NCI-H446 (cell line): ENCODE results near the gene SLIT3.

ENCODE experiments used
- DNase-seq, 2 experiments: peaks; one replicate each; lab custom pipeline; 2025; lab: John Stamatoyannopoulos, UW

The SLIT3 gene

DNA sequence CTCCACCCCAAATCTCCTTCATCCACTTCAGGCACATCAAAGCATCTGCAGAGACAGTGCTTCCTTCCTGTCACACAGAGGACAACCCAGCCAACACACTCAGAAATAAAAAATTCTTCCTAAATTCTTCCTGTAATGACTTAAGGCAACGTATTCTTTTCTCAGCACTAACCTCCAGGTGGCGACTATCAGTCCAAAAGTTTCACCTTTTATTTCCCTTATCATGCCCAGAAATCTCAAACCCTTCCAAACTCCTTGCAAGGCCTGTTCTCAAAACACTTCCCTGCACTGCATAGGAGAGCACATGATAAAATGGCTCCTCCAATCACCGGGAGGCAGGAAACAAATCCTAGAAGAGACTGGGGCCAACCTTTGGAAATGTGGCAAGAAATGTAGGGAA, 35.1 kb downstream of the SLIT3 start:
- DNase-seq: no peak

DNA sequence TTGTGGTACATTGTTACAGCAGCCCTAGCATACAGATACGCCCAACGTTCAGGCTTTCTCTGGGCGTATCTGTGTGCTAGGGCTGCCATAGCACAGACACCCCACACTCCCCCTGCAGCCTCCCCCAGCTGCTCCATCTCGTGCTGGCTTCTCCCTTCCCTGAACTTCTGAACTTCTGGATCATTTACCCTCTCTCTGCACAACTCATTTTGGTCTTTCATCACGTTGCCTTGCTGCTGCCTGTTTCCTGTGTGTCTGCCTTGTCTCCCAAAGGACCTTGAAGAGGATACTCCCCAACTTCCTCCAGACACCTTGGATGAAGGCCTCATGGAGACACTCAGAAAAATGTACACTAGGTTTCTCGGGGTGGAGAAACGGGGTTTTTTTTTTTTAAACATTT, 37.3 kb downstream of the SLIT3 start:
- DNase-seq: no peak

DNA sequence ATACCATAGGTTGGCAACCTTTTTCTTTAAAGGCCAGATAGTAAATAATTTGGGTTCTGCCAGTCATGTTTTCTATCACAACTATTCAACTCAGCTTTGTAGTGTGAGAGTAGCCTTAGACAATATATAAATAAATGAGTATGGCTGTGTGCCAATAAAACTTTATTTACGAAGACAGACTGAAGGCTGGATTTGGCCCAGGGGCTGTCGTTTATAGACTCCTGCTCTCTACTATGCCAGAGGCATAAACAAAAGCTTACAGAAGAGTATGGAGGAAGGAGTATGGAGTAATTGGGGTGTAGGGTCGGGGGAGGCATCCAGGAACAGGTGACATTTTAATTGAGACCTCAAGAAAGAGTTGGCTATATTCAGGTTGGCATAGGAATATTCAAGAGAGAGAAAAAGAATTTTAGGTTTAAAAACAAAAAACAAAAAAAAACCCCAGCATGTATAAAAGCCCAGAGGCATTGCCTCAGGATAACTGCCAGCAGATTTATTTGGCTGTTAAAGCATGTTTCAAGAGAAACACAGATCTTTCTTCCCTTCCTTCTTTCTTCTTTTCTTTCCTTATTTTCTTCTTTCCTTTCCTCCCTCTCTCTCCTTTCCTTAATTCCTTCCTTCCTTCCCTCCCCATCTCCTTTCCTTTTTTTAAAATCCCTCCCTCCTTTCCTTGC, 39.9 kb downstream of the SLIT3 start:
- DNase-seq: no peak

DNA sequence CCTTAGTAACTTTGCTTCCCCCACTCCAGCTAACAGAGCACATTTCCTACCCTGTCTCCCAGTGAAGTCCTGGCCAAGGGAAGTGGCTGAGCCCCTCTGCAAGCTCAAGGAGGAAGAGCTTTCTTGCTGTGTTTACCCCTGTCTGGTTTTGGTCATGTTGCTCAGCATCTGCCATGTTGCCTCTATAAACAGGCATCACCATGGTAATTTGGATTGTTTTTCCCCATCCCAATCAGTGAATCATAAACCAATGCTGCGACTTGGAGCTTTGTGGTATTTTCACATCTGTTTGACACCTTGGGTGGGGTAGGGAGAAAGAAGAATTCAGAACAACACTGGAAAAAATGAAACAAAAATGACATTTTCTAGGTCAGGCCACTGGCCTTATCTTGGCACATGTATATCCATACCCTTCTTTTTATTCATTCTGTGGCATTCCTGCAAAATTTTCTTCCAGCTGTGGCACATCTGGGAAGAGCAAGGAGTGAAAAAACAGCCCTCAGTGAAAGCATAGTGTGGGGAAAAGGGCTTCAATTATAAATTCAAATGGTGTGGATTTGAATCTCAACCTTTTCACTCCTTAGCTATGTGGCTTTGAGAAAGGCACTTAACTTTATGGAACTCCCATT, 42.5 kb downstream of the SLIT3 start:
- no peak for DNase-seq

DNA sequence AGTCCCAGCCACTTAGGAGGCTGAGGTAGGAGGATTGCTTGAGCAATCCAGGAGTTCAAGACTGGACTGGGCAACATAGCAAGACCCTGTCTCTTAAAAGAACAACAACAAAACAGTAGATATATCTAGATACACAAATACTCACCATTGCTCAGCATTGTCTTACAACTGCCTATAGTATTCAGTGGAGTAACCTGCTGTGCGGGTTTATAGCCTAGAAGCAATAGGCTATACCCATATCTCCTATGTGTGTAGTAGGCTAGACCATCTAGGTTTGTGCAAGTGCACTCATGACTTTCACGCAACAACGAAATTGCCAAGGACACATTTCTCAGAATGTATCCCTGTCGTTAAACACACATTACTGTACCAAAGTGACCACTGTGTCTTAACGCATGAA, 44.7 kb downstream of the SLIT3 start:
- no peak for DNase-seq

DNA sequence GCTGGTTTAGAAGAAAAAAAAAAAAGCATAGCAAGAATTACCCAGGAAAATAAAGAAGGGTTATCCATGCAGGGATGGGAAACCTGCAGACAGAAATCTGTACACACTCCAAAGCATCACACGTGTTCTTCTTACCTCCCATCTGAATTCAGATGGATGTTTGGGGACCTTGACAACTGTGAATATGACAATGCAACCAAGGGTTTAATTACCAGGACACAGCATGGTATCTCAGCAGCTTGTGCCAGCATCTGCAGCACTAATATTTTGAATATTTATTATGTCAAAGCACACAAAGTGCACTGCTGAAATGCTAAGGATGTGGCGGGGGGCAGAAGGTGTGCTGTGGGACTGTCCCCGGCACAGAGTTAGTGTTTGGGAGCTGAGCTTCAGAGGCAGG, 47.9 kb downstream of the SLIT3 start:
- no peak for DNase-seq

DNA sequence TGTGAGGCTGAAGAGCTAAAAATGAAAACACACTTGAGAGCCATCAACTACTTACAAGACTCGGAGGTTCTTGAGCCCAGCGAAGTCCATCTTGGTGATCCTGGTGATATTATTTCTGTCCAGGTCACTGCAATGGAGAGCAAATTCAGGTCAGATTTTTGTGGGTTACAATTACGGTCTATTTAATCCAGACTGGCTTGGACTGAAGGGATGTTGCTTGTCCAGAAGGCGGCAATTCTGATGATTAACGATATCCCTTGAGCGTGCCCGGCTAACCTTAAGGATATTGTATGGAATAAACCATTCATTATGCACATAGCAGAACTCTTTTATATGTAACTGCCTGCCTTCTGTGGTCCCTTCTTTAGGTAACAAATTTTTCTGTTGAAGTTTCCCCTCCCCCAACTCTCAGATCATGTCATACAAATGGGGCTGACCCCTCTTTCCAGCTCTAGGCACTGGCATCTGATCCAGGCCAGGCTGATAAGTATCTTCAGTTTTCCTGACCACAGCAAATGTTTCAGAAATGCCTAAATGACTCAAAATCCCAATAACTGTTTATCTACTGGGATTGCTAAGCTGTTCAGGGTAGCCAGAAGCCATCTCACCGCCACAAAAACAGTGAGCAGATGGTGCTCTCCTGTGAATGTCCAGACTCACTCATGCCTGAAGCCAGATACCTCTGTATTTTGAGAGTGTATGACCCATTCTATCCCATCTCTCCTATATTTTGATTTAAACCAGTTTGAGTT, 49.4 kb downstream of the SLIT3 start:
- DNase-seq: no peak

DNA sequence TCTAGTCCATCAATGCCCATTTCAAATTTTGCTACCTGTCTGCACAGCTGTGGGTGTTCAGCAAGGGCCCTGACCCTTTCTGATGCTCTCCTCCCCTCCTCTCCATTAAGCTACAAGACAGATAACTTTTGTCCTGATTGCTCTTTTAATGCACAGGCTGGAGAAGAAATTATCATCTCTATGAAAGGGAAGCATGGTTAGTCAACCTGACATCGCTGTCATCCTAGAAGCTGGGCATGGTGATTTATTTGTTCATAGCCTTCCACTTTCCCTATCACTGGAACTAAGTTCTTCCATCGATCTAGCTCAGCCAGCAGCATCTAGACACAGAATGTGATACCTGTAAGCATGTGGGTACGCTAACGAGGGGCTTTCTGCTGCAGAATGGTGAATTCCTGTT, 50.1 kb downstream of the SLIT3 start:
- DNase-seq: no peak

DNA sequence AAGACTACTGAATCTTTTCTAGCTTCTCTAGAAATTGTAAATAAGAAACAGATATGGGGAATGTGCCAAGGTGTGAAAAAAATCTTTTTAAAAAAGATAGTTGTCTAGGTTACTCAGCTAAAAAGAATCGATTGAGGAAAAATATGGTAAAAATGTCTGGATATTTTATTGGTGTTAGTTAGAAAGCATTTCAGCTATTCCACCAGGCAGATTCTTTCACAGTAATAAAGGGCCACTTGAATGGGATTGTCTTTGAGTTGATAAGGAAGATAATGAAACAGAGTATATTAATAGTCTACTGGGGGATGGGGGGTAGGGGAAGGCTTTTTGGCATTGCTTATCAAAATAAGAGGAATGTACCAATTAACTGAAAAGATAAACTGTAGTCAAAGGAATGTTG, 51.9 kb downstream of the SLIT3 start:
- DNase-seq: no peak

DNA sequence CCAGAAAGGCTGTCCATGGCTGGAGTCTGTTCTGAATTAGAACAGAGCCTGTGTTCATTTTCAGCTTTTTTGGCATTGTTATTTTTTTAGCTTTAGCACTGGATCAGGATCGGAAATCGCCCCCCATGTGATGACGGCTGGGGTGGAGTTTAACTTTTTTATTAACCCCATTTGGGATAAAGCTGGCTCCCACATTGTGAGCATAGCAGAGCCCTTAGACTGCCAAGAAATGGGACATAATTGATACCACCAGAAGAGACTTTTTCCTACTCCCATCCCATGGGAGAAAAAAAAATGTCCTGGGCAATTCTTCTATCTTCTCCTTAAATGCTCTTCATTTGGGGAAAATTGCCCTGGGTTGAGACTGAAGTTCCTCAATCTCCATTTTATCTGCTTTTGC, 52.4 kb downstream of the SLIT3 start:
- DNase-seq: no peak

DNA sequence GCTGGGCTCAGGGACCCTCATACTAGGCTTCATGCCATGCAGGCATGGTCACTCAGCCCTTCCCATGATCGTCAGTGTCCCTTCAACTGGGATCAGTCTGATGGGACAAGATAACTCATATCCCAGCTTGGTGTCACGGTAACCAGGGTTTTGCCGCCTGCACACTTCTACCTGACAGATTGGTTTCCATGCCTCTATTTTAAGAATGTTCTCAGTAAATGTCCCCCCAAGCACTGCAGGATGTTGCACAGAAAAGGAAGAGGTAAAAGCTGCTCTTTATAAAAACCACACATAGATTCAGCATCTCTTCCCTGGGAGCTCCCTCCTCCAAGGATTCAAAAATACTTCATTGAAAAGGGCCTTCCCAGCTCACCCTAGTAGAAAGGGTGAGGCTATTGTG, 56.1 kb downstream of the SLIT3 start:
- DNase-seq: no peak

DNA sequence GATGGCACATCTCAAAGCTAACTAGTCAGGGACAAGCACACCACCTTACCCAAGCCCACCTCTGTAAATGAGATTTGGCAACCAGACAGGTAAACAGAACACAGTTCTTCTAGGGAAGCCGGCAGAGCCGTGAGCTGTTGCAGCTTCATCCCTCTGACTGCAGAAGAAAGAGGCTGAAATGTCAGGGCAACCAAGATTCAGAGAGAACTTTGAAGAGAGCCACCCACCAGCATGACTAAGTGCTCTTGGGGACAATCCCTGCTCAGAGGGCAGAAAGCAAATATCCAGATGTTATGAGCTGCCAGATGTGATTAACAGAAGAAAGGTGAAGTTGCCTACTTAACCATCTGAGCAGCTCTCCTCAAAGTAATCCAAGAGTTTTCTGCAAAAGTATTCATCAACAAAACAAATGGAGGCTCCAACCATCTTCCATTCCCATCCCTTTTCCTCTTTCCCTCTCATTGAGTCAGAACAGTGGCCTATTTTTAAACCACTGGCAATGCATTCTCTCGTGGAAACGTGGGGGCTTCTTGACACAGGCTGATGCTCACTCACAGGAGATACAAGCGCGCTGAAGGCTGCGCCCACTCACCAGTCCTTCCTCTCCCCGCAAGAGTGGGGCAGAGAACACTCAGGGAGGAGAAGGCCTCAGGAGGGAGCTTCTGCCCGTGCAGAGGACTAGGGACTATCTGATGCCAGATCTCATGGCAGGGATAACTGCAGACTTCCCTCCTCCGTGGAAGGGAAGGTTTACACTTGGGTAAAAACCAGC, 57.1 kb downstream of the SLIT3 start:
- DNase-seq: no peak

DNA sequence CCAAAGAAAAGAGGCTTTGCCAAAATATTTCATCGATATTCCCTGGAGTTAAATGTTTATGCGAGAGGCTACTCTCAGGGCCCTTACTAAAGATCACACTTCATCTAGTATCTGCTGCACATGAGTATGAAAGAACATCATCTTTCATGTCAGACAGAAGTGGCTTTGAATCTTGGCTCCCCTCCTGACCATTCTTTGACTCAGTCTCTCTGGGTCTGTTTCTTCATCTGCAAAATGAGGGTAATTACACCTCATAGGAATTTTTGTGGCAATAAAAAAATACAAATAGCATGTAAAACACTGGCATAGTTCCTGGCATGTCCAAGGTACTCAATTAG, 58.1 kb downstream of the SLIT3 start:
- DNase-seq: no peak

DNA sequence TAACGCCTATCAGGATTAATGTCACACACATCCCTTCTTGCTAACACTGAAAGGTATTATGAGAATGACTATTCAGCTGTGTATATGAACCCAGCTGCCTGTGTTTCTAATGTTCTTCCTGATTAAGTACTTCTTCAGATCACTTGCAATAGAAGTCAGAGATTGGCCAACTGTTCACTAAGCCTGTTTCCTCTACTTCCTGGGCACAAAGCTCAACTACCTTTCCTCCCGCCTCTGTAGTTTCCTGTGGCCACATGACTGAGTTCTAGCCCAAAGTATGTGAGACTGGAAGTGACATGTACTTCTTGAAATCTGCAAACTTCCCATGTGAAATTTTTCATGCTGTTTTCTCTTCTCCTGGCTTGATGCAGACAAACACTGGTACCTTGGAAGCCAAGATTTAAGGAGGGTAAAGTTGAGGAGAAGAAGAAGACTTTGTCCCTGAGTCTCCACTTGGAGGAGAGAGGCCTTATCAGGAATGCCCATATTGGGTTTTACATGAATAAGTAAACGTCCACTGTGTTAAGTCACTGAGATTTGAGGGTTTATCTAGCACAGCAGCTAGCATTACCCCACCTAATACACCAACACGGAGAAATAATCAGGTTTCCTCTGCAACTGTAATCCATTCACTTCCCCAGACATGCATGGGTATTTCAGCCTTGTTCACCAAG, 58.6 kb downstream of the SLIT3 start:
- DNase-seq: no peak

DNA sequence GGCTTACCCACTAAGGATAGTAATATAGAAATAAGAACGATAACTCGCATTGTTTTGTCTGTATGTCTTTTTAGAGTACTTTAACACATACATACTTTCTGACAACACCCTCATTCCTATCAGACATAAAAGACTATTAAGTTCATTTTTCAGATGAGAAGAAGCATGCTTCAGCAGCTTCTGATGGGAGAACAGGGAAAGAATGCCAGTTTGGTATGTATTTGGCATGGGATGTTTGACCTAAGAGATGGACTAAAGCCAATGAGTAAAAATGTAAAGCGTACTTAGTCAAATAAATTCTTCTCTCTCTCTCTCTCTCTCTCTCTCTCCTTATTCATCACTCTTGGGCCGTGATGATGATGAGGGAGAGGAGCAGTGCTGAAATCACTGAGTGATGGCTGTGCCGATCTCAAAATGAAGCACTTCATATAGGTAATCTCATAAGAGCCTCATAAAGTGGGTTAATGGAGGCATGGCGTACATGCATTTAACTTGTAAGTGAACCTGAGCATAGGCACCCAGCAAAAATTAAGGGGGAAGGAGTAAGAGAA, 71.5 kb downstream of the SLIT3 start:
- no peak for DNase-seq

DNA sequence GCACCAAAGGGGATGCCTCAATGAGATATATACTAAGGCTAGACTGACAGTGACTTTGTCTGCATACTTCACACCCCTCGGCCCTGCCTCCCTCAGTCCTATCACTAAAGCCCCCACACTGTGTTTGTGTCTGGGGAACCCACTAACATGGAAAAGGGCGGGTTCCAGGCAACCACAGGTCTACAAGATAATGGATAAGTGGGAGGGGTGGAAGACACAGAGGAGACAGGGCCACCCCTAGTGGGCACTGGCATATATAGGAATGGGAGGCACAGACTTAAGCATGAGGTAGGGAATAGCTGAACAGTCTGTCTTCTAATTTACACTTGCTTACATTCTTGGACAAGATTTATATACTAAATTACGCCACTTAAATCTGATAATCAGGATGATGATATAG, 74.0 kb downstream of the SLIT3 start:
- no peak for DNase-seq

DNA sequence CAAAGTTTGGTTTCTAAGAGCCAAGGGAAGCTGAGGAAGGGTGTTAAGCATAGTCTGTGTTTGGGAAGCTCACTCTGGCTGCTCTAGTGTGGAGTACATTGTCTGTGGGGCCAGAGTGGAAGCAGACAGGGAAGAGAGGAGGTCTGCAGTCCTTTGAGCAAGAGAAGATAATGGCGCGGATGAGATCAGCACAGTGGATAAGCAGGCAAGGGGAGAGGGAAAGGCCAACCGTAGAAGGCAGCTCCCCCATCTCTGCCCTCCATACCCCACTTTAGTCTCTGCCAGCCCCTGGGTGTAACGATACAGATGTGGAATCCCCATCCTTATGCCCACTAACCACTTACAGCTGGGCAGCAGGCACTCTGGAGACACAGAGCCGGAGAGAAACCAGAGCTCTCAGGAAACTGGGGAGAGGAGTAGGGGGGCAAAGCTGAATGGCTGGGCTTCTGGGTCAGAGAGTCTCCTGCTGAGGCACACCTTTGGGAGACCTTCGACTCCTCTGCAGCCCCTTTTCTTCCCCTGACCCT, 75.0 kb downstream of the SLIT3 start:
- DNase-seq: no peak

DNA sequence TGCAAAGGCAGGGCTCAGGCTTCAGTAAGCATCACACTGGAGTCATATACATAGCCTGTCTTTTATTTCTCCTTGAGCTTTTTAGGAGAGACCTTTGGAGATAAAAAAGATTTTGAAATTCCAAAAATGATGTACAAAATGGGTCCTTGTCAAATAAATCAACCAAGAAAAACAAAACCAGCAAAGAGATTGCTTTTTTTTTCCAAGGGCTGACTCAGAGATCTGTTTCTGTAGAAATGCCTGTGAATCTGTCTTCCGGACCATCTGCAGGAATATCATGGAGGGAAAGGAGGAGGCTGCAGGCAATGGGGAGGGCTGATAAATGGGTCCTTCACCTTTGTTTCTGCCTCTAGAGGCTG, 77.4 kb downstream of the SLIT3 start:
- no peak for DNase-seq

DNA sequence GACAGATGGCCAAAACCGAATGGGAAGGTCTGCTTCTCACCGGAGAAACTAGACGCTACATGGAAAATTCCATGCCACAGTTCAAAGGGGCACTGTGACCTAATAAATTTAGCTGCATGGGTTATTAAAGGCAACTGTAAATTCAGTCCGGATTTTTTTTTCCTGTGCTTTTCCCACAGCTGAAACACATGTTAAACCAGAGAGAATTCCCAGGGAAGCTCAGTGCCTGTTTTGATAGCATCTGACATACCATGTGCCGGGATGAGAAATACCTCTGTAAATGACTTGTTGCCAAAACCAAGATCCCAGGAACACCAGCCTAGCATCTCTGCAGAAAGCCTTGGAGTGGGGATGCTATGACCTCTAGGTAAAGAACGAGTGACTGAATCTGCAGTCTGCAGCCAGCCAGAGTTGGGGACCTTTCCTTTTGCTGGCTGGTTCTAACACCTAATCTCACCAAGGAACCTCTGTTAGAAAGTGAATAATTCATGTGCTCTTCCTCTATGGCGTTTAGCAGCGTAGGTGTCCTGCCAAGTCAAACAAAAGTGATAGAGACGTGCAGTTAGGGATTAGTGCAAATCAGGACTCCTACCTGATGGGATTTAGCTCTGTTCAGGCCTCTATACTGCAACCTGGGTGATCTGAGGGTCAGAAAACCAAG, 77.9 kb downstream of the SLIT3 start:
- no peak for DNase-seq

DNA sequence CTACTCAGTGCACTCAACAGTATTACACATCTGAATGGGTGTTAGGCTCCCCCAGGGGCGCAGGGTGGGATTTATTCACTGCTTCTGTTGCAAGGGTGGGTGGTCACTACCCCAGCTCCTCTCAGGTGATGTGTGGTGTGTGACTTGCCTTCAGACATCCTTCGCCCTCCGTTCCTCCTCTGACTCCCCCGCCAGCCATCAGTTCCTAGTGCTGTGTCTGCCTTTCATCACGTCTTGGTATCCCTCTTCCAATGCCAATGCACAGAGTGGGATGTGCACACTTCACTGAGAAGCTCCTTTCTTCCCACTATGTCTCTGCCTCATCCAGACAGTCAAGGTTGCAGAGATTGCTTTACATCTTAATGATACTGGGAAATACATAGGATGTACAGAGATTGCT, 79.4 kb downstream of the SLIT3 start:
- no peak for DNase-seq

DNA sequence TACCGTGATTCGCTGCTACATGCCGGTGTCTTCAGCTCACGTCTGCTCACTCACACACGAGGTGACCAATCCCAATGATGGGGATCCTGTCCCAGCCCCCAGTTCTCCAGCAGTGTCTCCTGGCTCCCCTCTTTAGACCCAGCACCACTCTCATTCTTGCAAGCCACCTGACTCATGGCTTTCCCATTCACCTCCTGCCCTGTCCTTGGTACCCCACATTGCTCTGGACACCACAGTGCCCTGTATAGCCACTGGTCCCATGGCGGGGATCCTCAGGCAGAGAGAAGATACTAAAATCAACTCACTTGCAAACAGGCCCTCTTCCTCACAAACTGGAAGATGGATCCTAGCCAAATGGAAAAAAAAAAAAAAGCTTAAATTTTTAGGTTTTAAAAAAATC, 81.0 kb downstream of the SLIT3 start:
- DNase-seq: no peak
